Thoracic aorta (tissue), 2 donors: Measurements from ENCODE around the gene MORN4. TPM values are rescaled to one million over a fixed set of nuclear protein-coding genes. Genes with fewer than 3 reads are reported as not detected.
"Not testable (repeated sequence)": the region's sequence is repeated elsewhere in the genome, so short reads cannot be mapped to it uniquely, and the experiment has no call there.

Source experiments
- ATAC-seq: fragments of 150-250 bp; one replicate; pipeline ENCODE4 v1.8.0; 2017; ENCODE audit warnings: low read depth; ENCODE audit not compliant: insufficient number of reproducible peaks, low FRiP score
- DNase-seq: peaks from one replicate; pipeline ENCODE4 v3.0.0-alpha.2; 2020; ENCODE audit warnings: low spot score
- H3K27ac ChIP-seq, 2 donors: fragments of 200-600 bp; sonication (generic); 1 replicate in 1 of 2; 2 replicates in 1 of 2; pipeline ENCODE4 v1.5.1; 2016; ENCODE audit warnings: mild to moderate bottlenecking in 2 of 2, moderate library complexity in 2 of 2
- H3K27me3 ChIP-seq: fragments of 200-600 bp; sonication (generic); replicated peaks from 2 replicates; pipeline ENCODE4 v1.6.0; 2016; ENCODE audit warnings: mild to moderate bottlenecking; ENCODE audit not compliant: insufficient read depth
- H3K36me3 ChIP-seq: fragments of 200-600 bp; sonication (generic); one replicate; pipeline ENCODE4 v1.5.1; 2016
- H3K4me1 ChIP-seq, 2 donors: fragments of 200-600 bp; sonication (generic); 1 replicate in 1 of 2; 2 replicates in 1 of 2; pipeline versions ENCODE4 v1.5.1 to v1.6.0; 2016; ENCODE audit warnings: low read depth in 2 of 2, mild to moderate bottlenecking in 1 of 2; ENCODE audit not compliant: control insufficient read depth in 1 of 2
- H3K4me3 ChIP-seq: fragments of 200-600 bp; sonication (generic); 2 replicates; pipeline ENCODE4 v1.5.1; 2016; ENCODE audit warnings: mild to moderate bottlenecking
- H3K9me3 ChIP-seq: fragments of 200-600 bp; sonication (generic); 2 replicates; pipeline ENCODE4 v1.5.1; 2016
- CTCF ChIP-seq: fragments of 200-600 bp; sonication (generic); IDR thresholded peaks from one replicate; pipeline ENCODE4 v1.5.1; 2019; ENCODE audit warnings: antibody characterized with exemption
- total RNA-seq, 2 donors: library from RNA; depleted of rRNA; stranded (reverse); fragments of >200 nt; gene quantifications; one replicate each; pipeline versions ENCODE4 v1.1.0 to v1.2.3, GENCODE V29; 2016

The MORN4 gene
- total RNA-seq, 2 donors from 2014 or later: 3.5 to 6.6 TPM

- Histone ChIP-seq H3K27me3 (no peaks in the 10 kb centered on the region), H3K36me3 (peaks cover 11% of the 10 kb centered on the region), H3K4me3 (peak overlapping the region; percentile 94), H3K27ac (peak overlapping the region; percentile 76 to 80), H3K4me1 (peaks cover 15 to 27% of the 10 kb centered on the region in 2 donors), H3K9me3 (no peaks in the 10 kb centered on the region)
- TF ChIP-seq CTCF: no peak
- ATAC-seq: peak; percentile 46
- DNase-seq: no peak
Observed at GRCh38 chr10:97640868-97641811, 7.8 kb upstream of the MORN4 start.

- no peak for TF ChIP-seq CTCF
- no peaks in the 10 kb centered on the region for H3K27me3 ChIP-seq
- ATAC-seq (peak; percentile 95), DNase-seq (peak; percentile 97)
- H3K27ac ChIP-seq: peak within 1 kb of the TSS; percentile 76 to 80
- no peaks in the 10 kb centered on the region for H3K9me3 ChIP-seq
- H3K4me1 ChIP-seq: peaks cover 15 to 27% of the 10 kb centered on the region in 2 donors
- H3K4me3 ChIP-seq: peak within 1 kb of the TSS; percentile 94
- peaks cover 11% of the 10 kb centered on the region for H3K36me3 ChIP-seq
Observed at GRCh38 chr10:97640174-97640867, 7.0 kb upstream of the MORN4 start, which contains the start of gene PI4K2A. TSS of gene PI4K2A (plus strand) at chr10:97640671. CDS start at chr10:97640743, 72 bp downstream.

GRCh38 chr10:97639090-97639489, 5.8 kb upstream of the MORN4 start:
- ATAC-seq, DNase-seq, H3K27ac ChIP-seq: not testable (repeated sequence)

GRCh38 chr10:97635577-97635976, 2.3 kb upstream of the MORN4 start:
- H3K4me1 ChIP-seq: peaks cover 4 to 8% of the 10 kb centered on the region in 2 donors
- DNase-seq (no peak), ATAC-seq (no peak)
- no peaks in the 10 kb centered on the region for H3K27me3 ChIP-seq
- TF ChIP-seq CTCF: no peak
- no peaks in the 10 kb centered on the region for H3K9me3 ChIP-seq
- no peak overlapping the region for H3K27ac ChIP-seq
- H3K36me3 ChIP-seq: no peaks in the 10 kb centered on the region
- H3K4me3 ChIP-seq: no peak overlapping the region

More at GRCh38 chr10:97639090-97639489, 5.8 kb upstream of the MORN4 start:
- H3K4me3 ChIP-seq, H3K9me3 ChIP-seq, H3K36me3 ChIP-seq, H3K27me3 ChIP-seq: not testable (repeated sequence)
- peaks cover 15 to 27% of the 10 kb centered on the region in 2 donors for H3K4me1 ChIP-seq

- no peaks in the 10 kb centered on the region for H3K36me3 ChIP-seq
- no peaks in the 10 kb centered on the region for H3K27me3 ChIP-seq
- peaks cover 4 to 8% of the 10 kb centered on the region in 2 donors for H3K4me1 ChIP-seq
- ATAC-seq: no peak
- TF ChIP-seq CTCF: no peak
- H3K27ac ChIP-seq: no peak overlapping the region
- no peak for DNase-seq
- no peaks in the 10 kb centered on the region for H3K9me3 ChIP-seq
- H3K4me3 ChIP-seq: peak overlapping the region; percentile 87
Observed at GRCh38 chr10:97633921-97634320, 621 bp upstream of the MORN4 start.
